GM18519 (cell line): Measurements from ENCODE around the gene UBL7.

Experiments
- ATAC-seq: cut with Tn5 transposase; IDR thresholded peaks from one replicate; pipeline ENCODE4 v1.9.1; 2021; ENCODE audit warnings: mild to moderate bottlenecking, moderate library complexity; ENCODE audit not compliant: unreplicated experiment, low FRiP score

Gene UBL7

GRCh38 chr15:74396146-74396438 lies 64.9 kb downstream of the UBL7 start:
- ATAC-seq: no peak
